HG02759 (cell line): Measurements from ENCODE around the gene CRACR2B.
A peak's percentile ranks its signal among the peaks of the same experiment; 100 is the strongest.

ENCODE experiments used
- ATAC-seq: cut with Tn5 transposase; IDR thresholded peaks from one replicate; pipeline ENCODE4 v1.9.1; 2021; ENCODE audit warnings: mild to moderate bottlenecking, moderate library complexity; ENCODE audit not compliant: unreplicated experiment

CRACR2B gene

GRCh38 chr11:837189-837989 lies 9.7 kb downstream of the CRACR2B start:
- ATAC-seq: no peak

GRCh38 chr11:837990-838307 lies 10.2 kb downstream of the CRACR2B start:
- ATAC-seq: no peak

- no peak for ATAC-seq
Measured at GRCh38 chr11:838441-839279, 10.9 kb downstream of the CRACR2B start.

GRCh38 chr11:839280-839623 lies 11.5 kb downstream of the CRACR2B start:
- no peak for ATAC-seq

- ATAC-seq: no peak
Measured at GRCh38 chr11:839875-840617, 12.3 kb downstream of the CRACR2B start.

GRCh38 chr11:841981-842369 lies 14.3 kb downstream of the CRACR2B start:
- ATAC-seq: peak; percentile 22

- ATAC-seq: peak; percentile 67
Measured at GRCh38 chr11:842370-843002, 14.8 kb downstream of the CRACR2B start, which contains the start of the genes POLR2L and TSPAN4. POLR2L (minus strand) TSS chr11:842529; CDS start chr11:842508, 21 bp downstream. TSPAN4 (plus strand) TSS chr11:842852; CDS start chr11:850305, 7,453 bp downstream.

GRCh38 chr11:843086-843734 lies 15.5 kb downstream of the CRACR2B start:
- no peak for ATAC-seq

GRCh38 chr11:843818-844692 lies 16.3 kb downstream of the CRACR2B start:
- ATAC-seq: no peak

- no peak for ATAC-seq
Measured at GRCh38 chr11:844693-845644, 17.2 kb downstream of the CRACR2B start.

GRCh38 chr11:845872-846495 lies 18.3 kb downstream of the CRACR2B start:
- no peak for ATAC-seq

- no peak for ATAC-seq
Measured at GRCh38 chr11:846496-847098, 18.9 kb downstream of the CRACR2B start.

- ATAC-seq: no peak
Measured at GRCh38 chr11:847876-848275, 20.2 kb downstream of the CRACR2B start.

GRCh38 chr11:848380-848931 lies 20.7 kb downstream of the CRACR2B start:
- ATAC-seq: no peak

- no peak for ATAC-seq
Measured at GRCh38 chr11:849104-849824, 21.5 kb downstream of the CRACR2B start.

GRCh38 chr11:849951-850774 lies 22.4 kb downstream of the CRACR2B start:
- ATAC-seq: no peak
